SU-DHL-6 (cell line): ENCODE results near the gene MTX1.
"Not testable (repeated sequence)": the region's sequence is repeated elsewhere in the genome, so short reads cannot be mapped to it uniquely, and the experiment has no call there.

Experiments used
- H2AFZ ChIP-seq: fragments of 200-600 bp; sonication (generic); 2 replicates; pipeline ENCODE4 v1.6.1; 2014; ENCODE audit warnings: low read depth, mild to moderate bottlenecking, moderate library complexity, mixed read lengths, antibody characterized with exemption, low read length; ENCODE audit not compliant: severe bottlenecking
- H3F3A ChIP-seq: fragments of 200-600 bp; shearing (Covaris generic); 2 replicates; pipeline ENCODE4 v1.6.0; 2016; ENCODE audit warnings: antibody characterized with exemption, mild to moderate bottlenecking; ENCODE audit not compliant: insufficient read depth
- H3K27ac ChIP-seq: fragments of 200-600 bp; sonication (generic); 2 replicates; pipeline ENCODE4 v1.5.1; 2016; ENCODE audit warnings: low read depth, mild to moderate bottlenecking, low read length, moderate library complexity, mixed read lengths
- H3K27me3 ChIP-seq: fragments of 200-600 bp; sonication (generic), shearing (Covaris generic); 2 replicates; pipeline ENCODE4 v1.6.0; 2014; ENCODE audit warnings: mild to moderate bottlenecking, low read length
- H3K36me3 ChIP-seq: fragments of 200-600 bp; sonication (generic); 2 replicates; pipeline ENCODE4 v1.6.1; 2014; ENCODE audit warnings: mild to moderate bottlenecking, low read length, mixed read lengths
- H3K4me2 ChIP-seq: fragments of 300-600, 200-600 bp; shearing (Covaris generic), sonication (generic); 2 replicates; pipeline ENCODE4 v1.6.0; 2014; ENCODE audit warnings: low read length, low read depth, mild to moderate bottlenecking; ENCODE audit not compliant: poor library complexity, severe bottlenecking
- H3K4me3 ChIP-seq: fragments of 200-600 bp; sonication (generic); 2 replicates; pipeline ENCODE4 v1.5.1; 2014; ENCODE audit warnings: antibody characterized with exemption, low read length, mild to moderate bottlenecking, mixed read lengths; ENCODE audit not compliant: insufficient read depth, poor library complexity, severe bottlenecking
- H3K79me2 ChIP-seq: fragments of 200-600 bp; sonication (generic); 2 replicates; pipeline ENCODE4 v1.6.1; 2014; ENCODE audit warnings: mild to moderate bottlenecking, low read length, moderate library complexity; ENCODE audit not compliant: insufficient read depth
- H3K9ac ChIP-seq: fragments of 200-600 bp; sonication (generic); 2 replicates; pipeline ENCODE4 v1.7.0; 2014; ENCODE audit warnings: mild to moderate bottlenecking, low read length
- H3K9me2 ChIP-seq: fragments of 200-600 bp; sonication (generic); replicated peaks from 2 replicates; pipeline ENCODE4 v1.6.1; 2014; ENCODE audit warnings: low read length; ENCODE audit not compliant: insufficient read depth
- H3K9me3 ChIP-seq: fragments of 200-600 bp; sonication (generic); 2 replicates; pipeline ENCODE4 v1.6.1; 2014; ENCODE audit warnings: low read length, mixed read lengths; ENCODE audit not compliant: insufficient read depth
- H4K20me1 ChIP-seq: fragments of 200-600 bp; sonication (generic); 2 replicates; pipeline ENCODE4 v1.6.1; 2014; ENCODE audit warnings: low read depth, mild to moderate bottlenecking, antibody characterized with exemption, low read length, moderate library complexity, mixed read lengths
- EZH2phosphoT487 ChIP-seq: fragments of 200-600 bp; sonication (generic), shearing (Covaris generic); conservative IDR thresholded peaks from 2 replicates; pipeline ENCODE4 v1.6.1; 2018; ENCODE audit warnings: mild to moderate bottlenecking, antibody characterized with exemption, low read length, moderate library complexity, mixed read lengths
- TF ChIP-seq, protein P1 (sequence below): fragments of 200-600 bp; sonication (generic); IDR thresholded peaks from one replicate; pipeline ENCODE4 v1.5.1; 2017; ENCODE audit warnings: antibody characterized with exemption, mild to moderate bottlenecking, low read length, moderate library complexity; ENCODE audit not compliant: insufficient read depth, poor library complexity, severe bottlenecking

MTX1 gene

GRCh38 chr1:155242805-155243358, 34.4 kb downstream of the MTX1 start:
- Histone ChIP-seq H3F3A (peaks cover 32% of the 10 kb centered on the region), H3K9me2 (no peaks in the 10 kb centered on the region), H4K20me1 (no peaks in the 10 kb centered on the region), H2AFZ (no peak overlapping the region), H3K36me3 (no peaks in the 10 kb centered on the region), H3K9ac (peak overlapping the region; percentile 85), H3K9me3 (no peaks in the 10 kb centered on the region), H3K27me3 (no peaks in the 10 kb centered on the region), H3K27ac (peak overlapping the region; percentile 82), H3K4me3 (peak overlapping the region; percentile 71), H3K79me2 (peaks cover 13% of the 10 kb centered on the region; the same call in 1 of the 2 replicates), H3K4me2 (peak overlapping the region; percentile 91)
- TF ChIP-seq EZH2phosphoT487: no peak
- TF ChIP-seq, protein P1, sequence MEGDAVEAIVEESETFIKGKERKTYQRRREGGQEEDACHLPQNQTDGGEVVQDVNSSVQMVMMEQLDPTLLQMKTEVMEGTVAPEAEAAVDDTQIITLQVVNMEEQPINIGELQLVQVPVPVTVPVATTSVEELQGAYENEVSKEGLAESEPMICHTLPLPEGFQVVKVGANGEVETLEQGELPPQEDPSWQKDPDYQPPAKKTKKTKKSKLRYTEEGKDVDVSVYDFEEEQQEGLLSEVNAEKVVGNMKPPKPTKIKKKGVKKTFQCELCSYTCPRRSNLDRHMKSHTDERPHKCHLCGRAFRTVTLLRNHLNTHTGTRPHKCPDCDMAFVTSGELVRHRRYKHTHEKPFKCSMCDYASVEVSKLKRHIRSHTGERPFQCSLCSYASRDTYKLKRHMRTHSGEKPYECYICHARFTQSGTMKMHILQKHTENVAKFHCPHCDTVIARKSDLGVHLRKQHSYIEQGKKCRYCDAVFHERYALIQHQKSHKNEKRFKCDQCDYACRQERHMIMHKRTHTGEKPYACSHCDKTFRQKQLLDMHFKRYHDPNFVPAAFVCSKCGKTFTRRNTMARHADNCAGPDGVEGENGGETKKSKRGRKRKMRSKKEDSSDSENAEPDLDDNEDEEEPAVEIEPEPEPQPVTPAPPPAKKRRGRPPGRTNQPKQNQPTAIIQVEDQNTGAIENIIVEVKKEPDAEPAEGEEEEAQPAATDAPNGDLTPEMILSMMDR: no peak

GRCh38 chr1:155244368-155245162, 36.1 kb downstream of the MTX1 start:
- peak overlapping the region; percentile 91 for H3K4me2 ChIP-seq
- no peaks in the 10 kb centered on the region for H4K20me1 ChIP-seq
- H3K9me2 ChIP-seq: no peaks in the 10 kb centered on the region
- H3K27ac ChIP-seq: peak overlapping the region; percentile 82
- peaks cover 13% of the 10 kb centered on the region; the same call in 1 of the 2 replicates for H3K79me2 ChIP-seq
- H3K36me3 ChIP-seq: no peaks in the 10 kb centered on the region
- peaks cover 32% of the 10 kb centered on the region for H3F3A ChIP-seq
- peak overlapping the region; percentile 85 for H3K9ac ChIP-seq
- no peaks in the 10 kb centered on the region for H3K9me3 ChIP-seq
- peak overlapping the region; percentile 71 for H3K4me3 ChIP-seq
- no peak for TF ChIP-seq EZH2phosphoT487
- TF ChIP-seq, protein P1: no peak
- peak overlapping the region; percentile 75 for H2AFZ ChIP-seq
- H3K27me3 ChIP-seq: no peaks in the 10 kb centered on the region

GRCh38 chr1:155245163-155245524, 36.6 kb downstream of the MTX1 start:
- Histone ChIP-seq H3K9me2 (no peaks in the 10 kb centered on the region), H3K9ac (peak overlapping the region; percentile 85), H3K27me3 (no peaks in the 10 kb centered on the region), H3K27ac (peak overlapping the region; percentile 82), H3K4me2 (peak overlapping the region; percentile 91), H3K9me3 (no peaks in the 10 kb centered on the region), H2AFZ (peak overlapping the region; percentile 75), H3F3A (peaks cover 32% of the 10 kb centered on the region), H3K79me2 (peaks cover 13% of the 10 kb centered on the region; the same call in 1 of the 2 replicates), H3K4me3 (peak overlapping the region; percentile 51), H3K36me3 (no peaks in the 10 kb centered on the region), H4K20me1 (no peaks in the 10 kb centered on the region)
- TF ChIP-seq, protein P1: no peak
- no peak for TF ChIP-seq EZH2phosphoT487

DNA sequence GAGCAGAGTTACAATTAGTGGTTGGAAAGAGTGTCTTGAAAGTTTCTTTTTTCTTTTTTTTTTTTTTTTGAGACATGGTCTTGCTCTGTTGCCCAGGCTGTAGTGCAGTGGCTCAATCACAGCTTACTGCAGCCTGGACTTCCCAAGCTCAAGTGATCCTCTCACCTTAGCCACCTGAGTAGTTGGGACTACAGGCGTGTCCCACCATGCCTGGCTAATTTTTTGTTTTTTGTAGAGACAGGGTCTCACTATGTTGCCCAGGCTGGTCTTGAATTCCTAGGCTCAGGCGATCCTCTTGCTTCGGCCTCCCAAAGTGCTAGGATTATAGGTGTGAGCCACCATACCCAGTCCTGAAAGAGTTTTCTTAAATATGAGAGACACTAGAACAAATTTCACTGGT, 38.3 kb downstream of the MTX1 start:
- H3K9me2 ChIP-seq, H3K9me3 ChIP-seq, H4K20me1 ChIP-seq, H3K4me2 ChIP-seq, H3K27ac ChIP-seq, H3K4me3 ChIP-seq, H3K9ac ChIP-seq, H2AFZ ChIP-seq, H3K36me3 ChIP-seq, H3K27me3 ChIP-seq: not testable (repeated sequence)
- Histone ChIP-seq H3F3A (peaks cover 33% of the 10 kb centered on the region), H3K79me2 (peaks cover 13% of the 10 kb centered on the region; the same call in 1 of the 2 replicates)
